CD1c-positive myeloid dendritic cell (primary cell): ENCODE results near the gene CYP4F3.
"Not testable (repeated sequence)": the region's sequence is repeated elsewhere in the genome, so short reads cannot be mapped to it uniquely, and the experiment has no call there.

ENCODE experiments used
- DNase-seq: peaks from one replicate; pipeline ENCODE4 v3.0.0-alpha.2; 2016; ENCODE audit errors: extremely low spot score

Gene CYP4F3

GRCh38 chr19:15666883-15667282 lies 26.2 kb downstream of the CYP4F3 start:
- DNase-seq = peak; percentile 67

GRCh38 chr19:15669440-15669839 lies 28.7 kb downstream of the CYP4F3 start:
- no peak for DNase-seq

- no peak for DNase-seq
Measured at GRCh38 chr19:15669891-15670290, 29.2 kb downstream of the CYP4F3 start.

GRCh38 chr19:15671237-15671821 lies 30.6 kb downstream of the CYP4F3 start:
- DNase-seq = no peak

GRCh38 chr19:15671891-15672579 lies 31.3 kb downstream of the CYP4F3 start:
- DNase-seq = no peak

GRCh38 chr19:15672580-15673175 lies 32.0 kb downstream of the CYP4F3 start, which contains the start of gene CYP4F12:
Gene CYP4F12, plus strand, starts transcription at chr19:15673087. Its CDS starts 443 bp downstream, at chr19:15673530.
- DNase-seq = no peak

GRCh38 chr19:15673176-15673654 lies 32.5 kb downstream of the CYP4F3 start:
- DNase-seq = no peak

GRCh38 chr19:15675560-15675959 lies 34.9 kb downstream of the CYP4F3 start:
- peak; percentile 3 for DNase-seq

- no peak for DNase-seq
Measured at GRCh38 chr19:15679089-15679488, 38.4 kb downstream of the CYP4F3 start.

GRCh38 chr19:15679865-15680264 lies 39.2 kb downstream of the CYP4F3 start:
- DNase-seq = not testable (repeated sequence)

- no peak for DNase-seq
Measured at GRCh38 chr19:15680478-15681322, 40.0 kb downstream of the CYP4F3 start.

GRCh38 chr19:15683411-15683810 lies 42.7 kb downstream of the CYP4F3 start:
- no peak for DNase-seq

- DNase-seq = no peak
Measured at GRCh38 chr19:15684828-15685227, 44.1 kb downstream of the CYP4F3 start.

- DNase-seq = no peak
Measured at GRCh38 chr19:15696654-15697194, 56.0 kb downstream of the CYP4F3 start.

- no peak for DNase-seq
Measured at GRCh38 chr19:15701757-15702533, 61.2 kb downstream of the CYP4F3 start.

- peak; percentile 72 for DNase-seq
Measured at GRCh38 chr19:15702534-15702930, 61.8 kb downstream of the CYP4F3 start.
